AML-193 (cell line): ENCODE data around the gene IGHMBP2.

Experiments used
- DNase-seq, 2 experiments: peaks; one replicate each; lab custom pipeline; 2025; lab: John Stamatoyannopoulos, UW

IGHMBP2 gene

DNA sequence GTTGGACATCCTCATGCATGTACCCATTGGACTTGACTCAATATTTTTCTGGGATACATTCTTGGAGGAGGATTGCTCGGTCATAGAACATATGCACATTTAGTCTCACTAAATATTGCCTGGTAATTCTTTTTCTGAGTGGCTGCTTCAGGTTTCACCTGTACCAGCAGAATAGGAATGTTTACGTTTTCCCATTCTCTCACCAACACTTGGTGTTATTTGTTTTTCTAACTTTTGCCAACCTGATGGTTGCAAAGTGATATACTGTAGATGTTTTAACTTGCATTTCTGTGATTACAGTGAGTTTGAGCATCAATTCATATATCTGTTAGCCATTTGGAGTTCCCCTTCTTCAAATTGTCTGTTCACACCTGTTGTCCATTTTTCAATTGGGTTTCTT, 78.4 kb downstream of the IGHMBP2 start:
- no peak for DNase-seq

DNA sequence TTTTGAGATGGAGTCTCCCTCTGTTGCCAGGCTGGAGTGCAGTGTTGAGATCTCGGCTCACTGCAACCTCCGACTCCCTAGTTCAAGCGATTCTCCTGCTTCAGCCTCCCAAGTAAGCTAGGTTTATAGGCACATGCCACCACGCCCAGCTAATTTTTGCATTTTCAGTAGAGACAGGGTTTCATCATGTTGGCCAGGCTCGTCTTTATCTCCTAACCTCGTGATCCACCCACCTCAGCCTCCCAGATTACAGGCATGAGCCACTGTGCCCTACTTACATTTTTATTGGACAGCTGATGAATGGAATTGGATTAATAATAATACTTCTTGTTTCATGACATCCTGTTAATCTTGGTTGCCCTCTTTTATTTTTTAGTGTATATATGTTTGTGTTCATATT, 80.1 kb downstream of the IGHMBP2 start:
- DNase-seq, result no peak

DNA sequence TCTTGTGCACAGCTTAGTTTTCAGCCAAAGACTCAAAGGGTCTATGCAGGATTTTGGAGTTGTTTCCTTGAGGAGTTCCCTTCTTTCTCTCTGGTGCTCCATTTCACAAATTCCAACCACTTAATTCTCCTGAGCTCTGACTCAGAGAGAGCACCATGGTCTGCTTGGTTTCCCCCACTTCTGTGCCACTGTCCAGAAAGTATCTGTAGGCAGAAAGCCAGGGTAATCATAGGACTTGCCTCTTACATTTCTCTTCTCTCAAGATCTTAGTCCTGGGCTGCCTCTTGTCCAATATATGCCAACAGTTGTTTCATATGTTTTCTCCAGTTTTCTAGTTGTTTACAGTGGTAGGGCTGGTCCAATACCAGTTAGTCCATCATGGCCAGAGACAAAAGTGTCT, 83.5 kb downstream of the IGHMBP2 start:
- no peak for DNase-seq

DNA sequence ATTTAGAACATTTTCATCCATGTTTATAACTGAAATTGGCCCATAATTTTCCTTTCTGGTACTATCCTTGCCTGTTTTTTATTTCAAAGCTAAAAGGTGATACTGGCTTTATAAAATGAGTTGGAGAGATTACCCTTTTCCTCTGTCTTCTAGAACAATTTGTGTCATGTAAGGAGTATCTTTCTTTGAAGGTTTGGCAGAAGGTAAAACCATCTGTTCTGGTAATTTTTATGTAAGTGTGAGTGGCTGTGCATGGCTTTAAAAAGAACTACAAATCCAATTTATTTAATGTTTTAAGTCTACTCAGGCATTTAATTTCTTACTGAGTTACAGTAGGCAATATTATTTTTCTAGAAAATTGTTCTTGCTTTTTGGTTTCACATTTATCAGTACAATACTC, 84.8 kb downstream of the IGHMBP2 start:
- no peak for DNase-seq
